Midbrain (tissue), 1 donor: ENCODE results near the gene OXER1.
A peak's percentile ranks its signal among the peaks of the same experiment; 100 is the strongest.
"Not testable (repeated sequence)": the region's sequence is repeated elsewhere in the genome, so short reads cannot be mapped to it uniquely, and the experiment has no call there.

Experiments used
- DNase-seq: peaks from one replicate; lab custom pipeline; 2025; lab: John Stamatoyannopoulos, UW

The OXER1 gene

GRCh38 chr2:42752314-42752713 is 11.6 kb downstream of the OXER1 start:
- peak; percentile 19 for DNase-seq

DNA sequence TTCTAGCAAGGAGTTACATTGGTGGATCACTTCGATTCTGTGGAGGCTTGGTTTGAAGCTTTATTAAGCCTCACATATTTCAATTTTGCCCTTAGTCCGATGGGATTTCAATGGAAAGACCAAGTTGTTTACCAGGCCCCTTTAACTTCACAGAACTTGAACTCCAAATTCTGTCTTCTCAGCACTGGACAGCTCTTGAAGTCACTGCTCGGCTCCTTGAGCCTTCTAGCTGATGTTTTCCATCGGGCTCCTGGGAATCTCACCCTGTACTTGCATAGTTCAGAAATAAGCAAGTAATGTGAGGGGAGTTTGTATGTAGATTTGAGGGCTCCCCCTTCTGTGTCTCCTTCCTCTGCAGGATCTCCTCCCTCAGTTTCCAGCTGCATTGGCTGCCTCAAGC is 15.1 kb downstream of the OXER1 start:
- no peak for DNase-seq

DNA sequence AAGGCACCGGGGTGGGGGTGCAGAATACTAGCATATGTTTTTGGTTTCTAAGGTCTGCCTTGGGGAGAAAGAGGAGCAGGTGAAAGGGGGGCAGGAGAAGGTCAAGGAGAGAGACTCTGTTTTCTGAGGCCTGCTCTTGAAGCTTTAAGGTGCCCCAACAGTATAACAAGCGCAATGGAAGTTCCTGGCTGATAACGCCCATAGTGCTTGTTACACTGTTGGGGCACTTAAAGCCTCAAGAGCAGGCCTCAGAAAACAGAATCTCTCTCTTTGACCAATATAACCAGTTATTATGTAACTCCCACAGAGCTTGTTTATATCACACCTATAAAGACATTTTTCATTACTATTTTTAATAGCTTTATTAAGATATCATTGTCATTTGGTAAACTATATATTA is 16.5 kb downstream of the OXER1 start:
- no peak for DNase-seq

GRCh38 chr2:42744545-42745082 is 19.3 kb downstream of the OXER1 start:
- DNase-seq: no peak

GRCh38 chr2:42743659-42743990 is 20.3 kb downstream of the OXER1 start:
- DNase-seq: no peak

DNA sequence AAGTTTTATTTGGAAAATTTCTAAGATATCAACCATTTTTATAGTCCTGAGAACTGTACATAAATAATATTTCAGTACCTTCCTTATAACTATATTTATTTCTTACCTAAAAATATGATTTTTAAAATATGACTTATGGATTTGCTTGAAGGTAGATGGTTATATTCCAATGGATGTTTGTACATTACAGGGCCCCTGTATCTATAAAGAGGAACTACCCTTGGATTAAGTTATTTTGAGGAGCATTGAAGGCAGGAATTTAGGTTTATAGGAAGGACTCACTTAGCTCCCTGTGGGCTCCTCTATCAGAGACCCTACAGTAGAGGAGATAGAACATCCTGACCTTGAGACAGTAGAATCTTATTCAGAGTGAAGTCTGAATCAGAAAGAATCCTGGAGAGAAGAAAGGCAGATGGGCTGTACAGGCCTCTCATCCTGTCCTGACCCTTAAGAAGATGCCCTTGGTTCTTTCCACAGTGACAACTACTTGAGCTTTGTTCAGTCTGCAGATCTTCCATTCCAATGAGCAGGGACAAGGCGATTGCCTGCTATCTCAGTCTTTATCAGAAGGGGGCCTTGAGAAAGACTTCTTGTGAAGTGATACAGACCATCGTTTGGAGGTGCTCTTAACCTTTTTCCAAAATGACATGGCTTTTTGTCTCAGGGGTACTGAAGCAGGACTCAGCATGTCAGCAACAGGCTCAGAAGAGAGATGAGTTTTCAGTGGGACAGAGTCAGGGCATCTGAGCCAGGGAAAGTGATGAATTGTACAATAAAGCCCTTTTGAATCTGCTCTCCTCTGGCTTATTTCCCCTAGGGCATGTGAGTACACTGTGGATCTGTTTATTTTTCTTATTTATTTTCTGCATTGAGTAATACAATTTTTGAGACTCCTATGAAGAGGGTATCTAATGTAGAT is 20.9 kb downstream of the OXER1 start:
- DNase-seq: peak; percentile 7

DNA sequence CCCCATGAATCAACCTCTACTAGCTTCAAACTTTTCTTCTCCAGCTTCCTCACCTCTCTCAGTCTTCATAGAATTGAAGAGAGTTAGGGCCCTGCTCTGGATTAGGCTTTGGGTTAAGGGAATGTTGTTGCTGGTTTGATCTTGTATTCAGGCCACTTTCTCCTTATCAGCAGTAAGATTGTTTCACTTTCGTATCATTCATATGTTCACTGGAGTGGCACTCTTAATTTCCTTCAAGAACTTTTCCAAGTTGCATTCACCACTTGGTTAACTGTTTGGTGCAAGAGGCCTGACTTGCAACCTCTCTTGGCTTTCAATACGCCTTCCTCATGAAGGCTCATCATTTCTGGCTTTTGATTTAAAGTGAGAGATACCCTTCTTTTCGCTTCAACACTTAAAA is 22.8 kb downstream of the OXER1 start:
- DNase-seq: no peak

GRCh38 chr2:42736598-42737322 is 27.2 kb downstream of the OXER1 start:
- no peak for DNase-seq

DNA sequence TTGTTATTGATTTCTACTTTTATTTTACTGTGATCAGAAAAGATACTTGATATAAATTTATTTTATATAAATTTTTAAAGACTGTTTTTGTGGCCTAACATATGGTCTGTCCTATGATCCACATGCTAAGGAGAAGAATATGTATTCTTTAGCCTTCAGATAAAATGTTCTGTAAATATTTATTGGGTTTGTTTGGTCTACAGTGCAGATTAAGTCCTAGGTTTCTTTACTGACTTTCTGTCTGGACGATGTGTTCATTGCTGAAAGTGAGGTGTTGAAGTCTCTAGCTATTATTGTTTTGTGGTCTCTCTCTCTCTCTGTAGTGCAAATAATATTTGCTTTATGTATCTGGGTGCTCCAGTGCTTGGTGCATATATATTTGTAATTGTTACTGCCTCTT is 30.1 kb downstream of the OXER1 start:
- DNase-seq: no peak

DNA sequence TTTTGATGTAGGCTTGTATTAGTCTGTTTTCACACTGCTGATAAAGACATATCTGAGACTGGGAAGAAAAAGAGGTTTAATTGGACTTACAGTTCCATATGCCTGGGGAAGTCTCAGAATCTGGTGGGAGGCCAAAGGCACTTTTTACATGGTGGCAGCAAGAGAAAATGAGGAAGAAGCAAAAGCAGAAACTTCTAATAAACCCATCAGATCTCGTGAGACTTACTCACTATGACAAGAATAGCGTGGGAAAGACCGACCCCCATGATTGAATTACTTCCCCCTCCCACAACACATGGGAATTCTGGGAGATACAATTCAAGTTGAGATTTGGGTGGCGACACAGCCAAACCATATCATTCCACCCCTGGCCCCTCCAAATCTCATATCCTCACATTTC is 32.6 kb downstream of the OXER1 start:
- DNase-seq: not testable (repeated sequence)

- DNase-seq: no peak
Observed at GRCh38 chr2:42726680-42727079, 37.3 kb downstream of the OXER1 start.

GRCh38 chr2:42725657-42726056 is 38.3 kb downstream of the OXER1 start:
- DNase-seq: no peak

- DNase-seq: no peak
Observed at GRCh38 chr2:42724886-42725285, 39.0 kb downstream of the OXER1 start.

- no peak for DNase-seq
Observed at GRCh38 chr2:42723465-42723864, 40.5 kb downstream of the OXER1 start.

- peak; percentile 28 for DNase-seq
Observed at GRCh38 chr2:42722320-42723190, 41.4 kb downstream of the OXER1 start.

GRCh38 chr2:42721898-42722297 is 42.0 kb downstream of the OXER1 start:
- no peak for DNase-seq

GRCh38 chr2:42714686-42715085 is 49.2 kb downstream of the OXER1 start:
- DNase-seq: no peak

DNA sequence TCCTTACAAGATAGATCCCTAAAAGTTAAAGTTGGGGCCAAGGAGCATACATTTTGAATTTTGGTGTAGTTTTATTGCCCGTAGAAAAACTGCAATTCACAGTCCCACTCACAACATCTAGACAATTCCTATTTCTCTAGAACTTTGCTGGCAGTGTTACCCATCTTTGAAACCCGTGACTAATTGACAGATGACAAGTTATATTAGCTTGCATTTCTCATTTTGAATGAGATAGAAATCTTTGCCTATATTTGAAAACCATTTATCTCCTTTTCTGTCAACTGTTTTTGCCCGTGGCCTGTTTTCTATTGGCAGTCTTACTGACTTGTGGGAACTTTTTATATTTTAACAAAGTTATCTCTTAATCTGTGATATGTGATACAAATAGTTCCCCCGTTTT is 50.0 kb downstream of the OXER1 start:
- DNase-seq: no peak

DNA sequence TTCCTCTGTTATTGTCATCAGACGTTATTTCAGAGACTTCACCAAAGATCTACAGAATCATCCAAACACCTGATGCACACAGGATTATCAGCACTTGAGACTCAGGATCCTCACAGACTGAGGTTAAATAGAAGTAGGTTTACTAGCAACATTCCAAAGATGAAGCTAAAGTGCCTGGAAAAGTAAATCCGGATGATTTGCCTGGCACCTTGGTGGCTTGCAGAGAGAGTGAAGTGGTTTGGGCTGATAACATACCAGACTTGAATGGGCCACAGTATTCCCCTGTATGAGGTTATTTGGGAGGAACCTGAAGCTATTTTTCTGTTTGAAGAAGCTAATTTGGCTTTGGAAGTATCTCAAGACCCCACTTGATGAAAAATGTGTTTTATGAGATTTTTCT is 51.0 kb downstream of the OXER1 start:
- no peak for DNase-seq
